ENCODE measurements around the gene PRRX2. TPM values are rescaled to one million over a fixed set of nuclear protein-coding genes. Genes with fewer than 3 reads are reported as not detected.
A peak's percentile ranks its signal among the peaks of the same experiment; 100 is the strongest.

PRRX2 gene
- total RNA-seq, 1 donor from 2014 or later, result 4.4 TPM

DNA sequence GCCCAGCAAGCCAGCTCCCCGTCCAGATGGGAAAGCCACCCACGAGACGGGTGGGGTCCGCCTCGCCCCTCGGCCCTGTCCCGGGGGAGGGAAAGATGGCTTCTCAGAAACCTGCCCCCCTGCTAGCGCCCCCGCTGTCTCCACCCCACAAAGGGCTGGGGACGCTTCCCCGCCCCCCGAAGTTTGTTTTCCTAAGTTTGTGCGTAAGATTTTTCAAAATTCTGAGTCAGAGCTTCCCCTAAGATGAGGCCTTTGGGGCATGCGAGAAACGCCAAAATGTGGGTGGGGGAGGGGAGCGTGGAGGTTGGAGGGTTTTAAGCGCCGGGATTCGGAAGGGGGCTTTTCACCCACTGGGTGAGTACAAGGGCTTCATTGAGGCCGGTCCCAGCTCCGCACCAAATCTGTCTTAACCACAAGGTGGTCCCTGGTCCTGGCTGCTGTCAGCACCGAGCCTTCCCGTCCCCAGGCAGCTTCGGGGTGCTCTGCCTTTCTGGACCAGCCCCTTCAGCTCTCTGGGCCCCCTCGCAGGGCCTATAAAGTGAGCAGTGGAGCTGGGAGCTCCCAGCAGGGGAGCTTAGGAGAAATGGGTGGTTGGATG, 32.3 kb downstream of the PRRX2 start:
- DNase-seq (ENCODE audit: low spot score), result no peak
- intact Hi-C loops (cut with DNase I), result no loop called here

DNA sequence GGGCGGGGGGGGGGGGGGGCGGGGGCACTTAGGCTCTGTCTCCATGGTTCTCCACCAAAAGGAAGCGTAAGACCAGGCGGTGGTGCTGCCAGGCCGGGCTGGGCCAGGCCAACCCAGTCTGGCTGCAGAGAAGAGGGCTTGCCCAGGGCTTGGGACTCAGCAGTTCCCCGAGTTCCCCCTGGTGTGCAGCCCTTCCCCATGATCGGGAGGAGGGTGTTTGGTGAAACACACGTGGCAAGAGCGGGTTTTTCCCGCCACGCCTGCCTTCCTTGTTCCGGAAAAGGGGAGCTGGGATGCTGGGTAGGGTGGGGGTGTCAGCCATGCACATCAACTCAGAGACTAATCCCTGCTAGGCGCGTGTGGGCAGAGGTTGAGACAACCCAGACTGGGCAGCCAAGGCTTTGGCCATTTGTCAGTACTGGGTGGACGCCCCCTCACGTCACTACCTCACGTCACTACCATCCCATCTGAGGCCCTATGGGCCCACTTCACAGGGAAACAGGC, 32.9 kb downstream of the PRRX2 start:
- peak; percentile 81 for DNase-seq (ENCODE audit: low spot score)
- intact Hi-C loops (cut with DNase I), result no loop called here

DNA sequence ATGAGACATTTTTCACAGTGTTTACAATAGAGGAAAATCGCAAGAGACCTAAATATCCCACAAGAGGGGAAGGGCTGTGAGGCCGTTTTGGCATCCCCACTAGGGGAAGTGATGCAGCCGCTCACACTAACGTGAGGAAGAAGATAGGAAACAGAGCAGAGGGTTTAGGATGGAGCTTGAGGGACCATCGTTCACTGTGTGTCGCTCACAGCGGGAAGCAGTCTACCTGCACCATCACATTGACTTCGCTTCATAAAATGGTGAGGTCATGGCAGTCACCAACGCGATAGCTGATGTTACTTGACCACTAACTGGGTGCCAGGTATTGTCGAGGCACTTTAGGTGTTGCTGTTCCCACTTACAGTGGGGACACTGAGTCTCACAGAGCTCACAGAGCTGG, 35.6 kb downstream of the PRRX2 start:
- no peak for DNase-seq (ENCODE audit: low spot score)
- intact Hi-C loops (cut with DNase I), result no loop called here

- no peak for DNase-seq (ENCODE audit: low spot score)
Measured at GRCh38 chr9:129701549-129701948, 36.1 kb downstream of the PRRX2 start.

DNA sequence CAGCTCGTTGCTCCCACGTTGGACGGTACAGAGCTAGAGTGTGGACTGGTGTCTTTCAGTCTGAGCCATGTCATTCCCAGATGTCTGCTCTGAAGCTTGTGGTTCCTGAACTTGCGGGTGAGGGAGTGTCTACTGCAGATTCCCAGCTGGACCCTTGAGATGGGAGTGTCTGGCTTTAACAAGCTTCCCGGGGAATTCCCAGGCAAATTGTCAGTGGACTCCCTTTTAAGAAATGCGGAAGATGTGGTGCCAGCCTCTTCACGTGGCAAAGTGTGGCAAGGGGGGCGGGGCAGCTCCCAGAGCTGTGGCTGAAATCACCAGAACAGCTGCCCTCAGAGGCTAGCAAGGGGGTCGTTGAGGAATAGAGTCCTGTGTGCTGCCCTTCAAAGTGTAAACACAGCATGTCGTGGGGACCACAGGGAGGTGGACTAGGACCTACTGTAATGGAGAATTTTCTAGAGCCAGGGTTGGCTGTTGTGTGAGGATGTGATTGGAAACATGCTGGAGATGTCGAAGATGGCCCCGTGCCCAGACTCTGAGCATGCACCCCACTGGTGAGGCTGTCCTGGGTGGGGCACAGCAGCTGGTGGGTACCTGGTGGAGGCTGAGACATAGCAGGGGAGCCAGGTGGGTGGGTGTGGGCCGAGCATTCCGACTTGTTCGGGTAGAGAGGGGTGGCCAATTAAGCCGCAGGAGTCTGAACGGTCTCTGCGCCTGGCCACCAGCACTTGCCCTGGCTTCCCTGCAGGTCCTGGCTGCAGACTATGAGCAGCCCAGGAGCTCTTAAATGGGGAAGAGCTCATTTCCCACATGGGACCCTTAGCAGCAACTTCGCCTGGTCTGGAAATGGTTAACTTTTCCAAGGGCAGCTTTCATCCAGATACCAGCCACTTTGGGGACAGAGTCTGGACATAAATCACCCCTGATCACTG, 37.4 kb downstream of the PRRX2 start:
- intact Hi-C loops (cut with DNase I), result no loop called here
- DNase-seq (ENCODE audit: low spot score), result no peak

More at GRCh38 chr9:129701549-129701948, 36.1 kb downstream of the PRRX2 start:
- intact Hi-C loops (cut with DNase I), result no loop called here

DNA sequence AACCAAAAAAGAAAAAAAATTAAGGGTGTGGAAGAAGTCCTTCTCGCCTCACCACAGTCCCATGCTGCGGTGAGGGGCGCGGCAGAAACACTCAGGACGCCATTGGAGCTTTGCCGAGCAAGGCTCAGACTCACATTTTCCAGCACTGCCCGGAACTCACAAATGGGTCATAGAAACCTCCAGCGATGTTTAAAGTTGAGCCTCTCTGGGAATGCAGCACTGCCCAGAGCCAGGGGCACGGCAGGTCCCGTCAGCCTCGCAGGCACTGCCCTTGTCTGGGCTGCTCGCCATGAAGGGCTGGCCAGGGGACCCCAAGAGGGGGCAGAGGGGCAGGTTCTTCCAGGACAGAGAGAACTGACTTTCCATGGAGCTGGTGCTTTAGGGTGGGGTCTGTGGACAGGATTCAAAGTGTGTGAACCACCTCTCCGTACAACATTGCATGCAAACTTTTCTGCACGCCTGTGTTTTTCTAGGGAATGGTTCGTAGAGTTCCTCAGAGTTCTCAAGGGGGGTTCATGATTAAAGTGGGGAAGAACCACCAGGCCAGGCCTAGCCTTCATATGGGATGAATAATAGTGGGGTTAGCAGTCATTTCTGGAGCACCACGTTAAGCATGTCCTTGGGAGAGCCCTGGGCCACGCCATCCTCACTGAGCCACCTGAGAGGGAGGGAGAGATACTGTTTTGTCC, 38.4 kb downstream of the PRRX2 start:
- no peak for DNase-seq (ENCODE audit: low spot score)
- intact Hi-C loops (cut with DNase I), result no loop called here

GRCh38 chr9:129704807-129705206, 39.4 kb downstream of the PRRX2 start:
- no peak for DNase-seq (ENCODE audit: low spot score)
- intact Hi-C loops (cut with DNase I), result no loop called here

GRCh38 chr9:129708793-129709192, 43.3 kb downstream of the PRRX2 start:
- intact Hi-C loops (cut with DNase I), result no loop called here
- DNase-seq (ENCODE audit: low spot score), result no peak

DNA sequence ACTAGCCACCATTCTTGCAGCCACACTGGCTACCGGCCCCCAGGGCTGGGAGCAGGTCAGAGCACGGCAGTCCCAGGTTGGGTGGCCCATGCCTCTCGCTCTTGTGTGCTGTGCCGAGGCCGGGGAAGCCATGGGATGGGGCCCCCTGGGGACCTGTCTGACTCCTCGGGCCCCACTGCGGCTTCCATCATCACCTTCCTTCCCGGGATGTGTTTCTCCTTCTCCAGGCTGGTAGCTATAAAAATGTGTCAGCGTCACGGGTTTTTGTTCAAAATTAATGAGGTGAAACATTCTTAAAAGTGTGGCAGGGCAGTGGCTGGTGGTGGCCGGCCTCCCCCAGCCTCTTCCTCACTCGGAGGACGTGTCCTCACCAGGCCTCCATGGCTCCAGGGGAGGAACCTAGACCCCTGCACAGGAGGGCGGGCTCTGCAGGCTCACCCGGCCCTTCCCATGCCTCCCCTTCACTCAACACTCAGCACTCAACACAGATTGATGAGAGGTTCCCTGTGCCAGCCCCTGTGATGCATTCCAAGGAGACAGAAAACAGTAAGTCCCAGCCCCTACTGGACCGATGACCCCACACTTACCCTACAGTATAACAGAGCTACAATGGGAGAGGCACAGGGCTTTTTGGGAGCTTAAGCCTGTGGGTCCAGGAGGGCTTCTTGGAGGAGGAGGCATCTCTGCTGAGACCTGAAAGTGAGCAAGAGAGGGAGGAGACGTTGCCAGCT, 44.2 kb downstream of the PRRX2 start:
- DNase-seq (ENCODE audit: low spot score), result no peak
- intact Hi-C loops (cut with DNase I), result no loop called here

GRCh38 chr9:129710169-129710453, 44.7 kb downstream of the PRRX2 start:
- intact Hi-C loops (cut with DNase I), result no loop called here
- no peak for DNase-seq (ENCODE audit: low spot score)

GRCh38 chr9:129712634-129713401, 47.4 kb downstream of the PRRX2 start:
- intact Hi-C loops (cut with DNase I), result no loop called here
- no peak for DNase-seq (ENCODE audit: low spot score)

DNA sequence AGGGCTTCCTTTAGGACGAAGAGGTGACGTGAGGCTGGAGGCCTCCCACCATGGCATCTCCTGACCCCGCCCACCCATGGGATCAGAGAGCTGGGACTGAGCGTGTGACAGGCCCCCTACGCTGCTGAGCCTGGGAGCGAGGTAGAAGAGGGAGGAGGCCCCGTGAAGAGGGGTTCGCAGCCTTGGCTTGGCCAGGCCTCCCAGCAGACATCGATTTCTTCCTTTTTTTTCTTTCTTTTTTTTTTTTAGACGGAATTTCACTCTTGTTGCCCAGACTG, 47.9 kb downstream of the PRRX2 start:
- intact Hi-C loops (cut with DNase I), result no loop called here
- DNase-seq (ENCODE audit: low spot score), result no peak

- intact Hi-C loops (cut with DNase I), result no loop called here
- no peak for DNase-seq (ENCODE audit: low spot score)
Measured at GRCh38 chr9:129714511-129715061, 49.1 kb downstream of the PRRX2 start.

DNA sequence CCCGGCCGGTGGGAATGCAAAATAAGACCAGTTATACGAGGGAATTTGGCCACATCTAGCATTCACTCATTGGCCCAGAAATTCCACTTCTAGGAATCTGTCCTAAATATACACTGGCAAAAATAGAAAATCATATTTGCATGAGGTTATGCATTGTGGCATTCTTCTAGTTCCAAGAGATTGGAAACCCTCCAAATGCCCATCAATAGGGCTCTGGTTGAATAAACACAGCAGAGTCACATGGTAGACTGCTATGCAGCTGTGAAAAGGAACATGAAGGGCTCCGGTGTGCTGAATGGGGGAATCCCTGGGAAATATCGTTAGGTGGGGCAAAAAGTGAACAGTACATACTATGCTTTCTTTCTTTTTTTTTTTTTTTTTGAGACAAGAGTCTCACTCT, 50.6 kb downstream of the PRRX2 start:
- no peak for DNase-seq (ENCODE audit: low spot score)
- intact Hi-C loops (cut with DNase I), result no loop called here

DNA sequence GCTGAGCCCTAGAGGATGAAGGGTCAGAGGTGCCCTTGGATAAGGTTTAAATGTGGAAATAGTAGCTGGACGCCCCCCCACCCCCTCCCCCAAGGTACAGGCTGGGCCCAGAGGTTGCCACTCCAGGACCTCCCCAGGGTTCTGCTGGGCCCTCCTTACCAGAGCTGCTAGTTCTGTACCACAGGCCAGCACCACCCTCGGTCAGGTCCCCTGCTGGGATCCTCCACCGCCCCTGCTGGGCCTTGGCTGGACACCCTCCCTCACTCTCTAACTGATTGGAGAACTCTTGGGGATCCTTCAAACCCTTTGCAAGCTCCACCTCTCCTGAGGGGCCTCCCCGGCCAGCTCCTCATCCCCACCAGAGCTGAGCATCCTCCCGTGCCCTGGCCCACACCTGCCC, 52.5 kb downstream of the PRRX2 start:
- no peak for DNase-seq (ENCODE audit: low spot score)
- intact Hi-C loops (cut with DNase I), result no loop called here

- intact Hi-C loops (cut with DNase I), result no loop called here
- DNase-seq (ENCODE audit: low spot score), result no peak
Measured at GRCh38 chr9:129718647-129719046, 53.2 kb downstream of the PRRX2 start.

DNA sequence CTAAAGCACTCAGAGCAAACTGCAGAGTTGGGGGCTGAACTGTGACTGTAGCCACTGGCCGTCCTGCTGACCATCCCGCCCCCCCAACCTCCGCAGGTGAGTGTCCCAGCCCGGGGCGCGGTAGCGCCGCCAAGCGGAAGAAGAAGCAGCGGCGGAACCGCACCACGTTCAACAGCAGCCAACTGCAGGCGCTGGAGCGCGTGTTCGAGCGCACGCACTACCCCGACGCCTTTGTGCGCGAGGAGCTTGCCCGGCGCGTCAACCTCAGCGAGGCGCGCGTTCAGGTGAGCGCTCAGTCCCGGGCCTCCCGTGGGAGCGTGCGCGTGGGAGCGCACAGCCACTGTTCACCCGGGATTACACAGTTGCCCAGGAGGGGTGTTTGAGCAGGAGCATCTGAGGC, 53.7 kb downstream of the PRRX2 start:
- intact Hi-C loops (cut with DNase I), result no loop called here
- no peak for DNase-seq (ENCODE audit: low spot score)

DNA sequence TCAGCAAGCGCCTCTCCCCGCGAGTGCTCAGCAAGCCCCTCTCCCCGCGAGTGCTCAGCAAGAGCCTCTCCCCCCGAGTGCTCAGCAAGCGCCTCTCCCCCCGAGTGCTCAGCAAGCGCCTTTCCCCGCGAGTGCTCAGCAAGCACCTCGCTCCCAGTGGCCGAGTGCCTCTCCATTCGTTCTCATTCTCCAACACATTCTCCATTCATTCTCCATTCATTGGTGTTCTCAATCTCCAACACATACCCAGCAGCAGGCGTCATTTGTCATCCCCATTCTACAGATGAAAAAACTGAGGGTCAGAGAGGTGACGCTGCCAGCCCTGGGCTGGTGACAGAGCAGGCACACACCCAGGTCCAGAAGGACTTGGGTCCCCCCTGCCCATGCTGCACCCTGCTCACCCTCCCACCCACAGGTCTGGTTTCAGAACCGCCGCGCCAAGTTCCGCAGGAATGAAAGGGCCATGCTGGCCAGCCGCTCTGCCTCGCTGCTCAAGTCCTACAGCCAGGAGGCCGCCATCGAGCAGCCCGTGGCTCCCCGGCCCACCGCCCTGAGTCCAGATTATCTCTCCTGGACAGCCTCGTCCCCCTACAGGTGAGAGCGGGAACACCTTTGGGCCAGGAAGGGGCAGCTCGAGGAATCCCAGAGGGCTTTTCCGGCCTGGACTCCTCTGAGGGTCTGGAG, 54.9 kb downstream of the PRRX2 start:
- intact Hi-C loops (cut with DNase I), result no loop called here
- no peak for DNase-seq (ENCODE audit: low spot score)

Measured in cardiac septum (tissue), 1 donor.